Neuronal stem cell (in vitro differentiated cells): Measurements from ENCODE around the gene RAN.
A peak's percentile ranks its signal among the peaks of the same experiment; 100 is the strongest.

Experiments used
- DNase-seq: peaks from one replicate; pipeline ENCODE4 v3.0.0-alpha.2; 2013; ENCODE audit warnings: low spot score
- H2AFZ ChIP-seq: one replicate; pipeline ENCODE4 v1.6.1; 2013; ENCODE audit warnings: mild to moderate bottlenecking, low read length, inconsistent platforms
- H2AK5ac ChIP-seq: 2 replicates; pipeline ENCODE4 v1.6.1; 2013; ENCODE audit warnings: low read depth, mild to moderate bottlenecking, inconsistent platforms, low read length, moderate library complexity, mixed read lengths
- H2BK120ac ChIP-seq: 2 replicates; pipeline ENCODE4 v1.6.1; 2013; ENCODE audit warnings: low read depth, mild to moderate bottlenecking, inconsistent platforms, low read length, moderate library complexity, mixed read lengths
- H2BK12ac ChIP-seq: one replicate; pipeline ENCODE4 v1.6.1; 2013; ENCODE audit warnings: low read length, inconsistent platforms
- H2BK15ac ChIP-seq: 2 replicates; pipeline ENCODE4 v1.6.1; 2013; ENCODE audit warnings: mild to moderate bottlenecking, low read length, inconsistent platforms, mixed read lengths
- H2BK5ac ChIP-seq: one replicate; pipeline ENCODE4 v1.6.1; 2013; ENCODE audit warnings: inconsistent platforms, mild to moderate bottlenecking, low read length, moderate library complexity
- H3K14ac ChIP-seq: one replicate; pipeline ENCODE4 v1.6.1; 2013; ENCODE audit warnings: low read length, inconsistent platforms
- H3K18ac ChIP-seq: 2 replicates; pipeline ENCODE4 v1.6.1; 2013; ENCODE audit warnings: low read length, inconsistent platforms
- H3K23ac ChIP-seq: 2 replicates; pipeline ENCODE4 v1.6.1; 2013; ENCODE audit warnings: low read depth, mild to moderate bottlenecking, mixed read lengths, low read length, inconsistent platforms; ENCODE audit not compliant: poor library complexity
- H3K27ac ChIP-seq: replicated peaks from 3 replicates; pipeline ENCODE4 v1.5.1; 2013; ENCODE audit warnings: low read length, inconsistent platforms
- H3K27me3 ChIP-seq, 3 experiments: 2 replicates each; pipeline ENCODE4 v1.6.1; 2013; ENCODE audit warnings: low read length in 3 of 3, mild to moderate bottlenecking in 2 of 3, inconsistent platforms in 1 of 3, low read depth in 1 of 3, mixed read lengths in 1 of 3, moderate library complexity in 1 of 3; ENCODE audit not compliant: control insufficient read depth in 3 of 3, insufficient read depth in 3 of 3
- H3K36me3 ChIP-seq, 2 donors: replicated peaks in 1 of 2; 2 replicates each; pipeline ENCODE4 v1.6.1; 2013; ENCODE audit warnings: low read length in 2 of 2; ENCODE audit not compliant: control insufficient read depth in 2 of 2, insufficient read depth in 2 of 2
- H3K4ac ChIP-seq: 2 replicates; pipeline ENCODE4 v1.6.1; 2013; ENCODE audit warnings: inconsistent platforms, mild to moderate bottlenecking, low read length, moderate library complexity
- H3K4me1 ChIP-seq, 2 donors: 1 replicate in 1 of 2; 2 replicates in 1 of 2; pipeline ENCODE4 v1.6.1; 2013; ENCODE audit warnings: low read length in 2 of 2, low read depth in 1 of 2; ENCODE audit not compliant: control insufficient read depth in 2 of 2, insufficient read depth in 1 of 2
- H3K4me2 ChIP-seq: one replicate; pipeline ENCODE4 v1.6.1; 2013; ENCODE audit warnings: mild to moderate bottlenecking, low read length, inconsistent platforms; ENCODE audit not compliant: insufficient read depth, poor library complexity, severe bottlenecking
- H3K4me3 ChIP-seq, 2 donors: 2 replicates each; pipeline ENCODE4 v1.5.1; 2013; ENCODE audit warnings: low read length in 2 of 2, mild to moderate bottlenecking in 2 of 2, inconsistent platforms in 1 of 2, moderate library complexity in 1 of 2
- H3K79me1 ChIP-seq: one replicate; pipeline ENCODE4 v1.6.1; 2013; ENCODE audit warnings: low read depth, mild to moderate bottlenecking, inconsistent platforms, low read length, moderate library complexity
- H3K9ac ChIP-seq: one replicate; pipeline ENCODE4 v1.6.1; 2013; ENCODE audit warnings: mild to moderate bottlenecking, low read depth, low read length, inconsistent platforms; ENCODE audit not compliant: poor library complexity
- H3K9me3 ChIP-seq, 2 donors: replicated peaks in 1 of 2; 2 replicates each; pipeline versions ENCODE3 to v1.6.1; 2013; ENCODE audit warnings: low read length in 2 of 2, mild to moderate bottlenecking in 2 of 2, inconsistent platforms in 1 of 2, low read depth in 1 of 2, mixed read lengths in 1 of 2, moderate library complexity in 1 of 2; ENCODE audit not compliant: control insufficient read depth in 2 of 2, insufficient read depth in 1 of 2
- H4K8ac ChIP-seq: one replicate; pipeline ENCODE4 v1.6.1; 2013; ENCODE audit warnings: low read depth, mild to moderate bottlenecking, inconsistent platforms, low read length, moderate library complexity
- H4K91ac ChIP-seq: one replicate; pipeline ENCODE4 v1.6.1; 2013; ENCODE audit warnings: low read length, low read depth, mild to moderate bottlenecking, inconsistent platforms; ENCODE audit not compliant: poor library complexity
- WGBS, 2 donors: extraction: QIAGEN DNeasy Blood & Tissue Kit; methylation state at CpG; one replicate each; pipeline ENCODE4 v1.1.7; 2013; ENCODE audit warnings: missing lambda C conversion rate in 2 of 2, mixed read lengths in 1 of 2; ENCODE audit not compliant: insufficient read length in 2 of 2, insufficient replicate concordance in 1 of 2; ENCODE audit errors: extremely low coverage in 2 of 2; 5-methylcytosine and 5-hydroxymethylcytosine counted together

Gene RAN

GRCh38 chr12:130873106-130873795 lies 1.4 kb downstream of the RAN start:
- WGBS, 2 donors, result no CpG with 5 or more reads among the region's 4 CpGs
- Histone ChIP-seq H3K27ac (no peak overlapping the region), H3K4me1 (peaks cover 3 to 14% of the 10 kb centered on the region in 2 donors), H4K8ac (no peak overlapping the region), H3K9me3 (no peaks in the 10 kb centered on the region), H3K18ac (no peak overlapping the region), H3K27me3 (no peaks in the 10 kb centered on the region), H3K23ac (no peak overlapping the region), H3K36me3 (peaks cover 29 to 56% of the 10 kb centered on the region in 2 donors), H3K79me1 (peaks cover 2% of the 10 kb centered on the region), H2BK120ac (no peak overlapping the region), H2BK5ac (no peak overlapping the region), H2AFZ (no peak overlapping the region), H3K4ac (no peak overlapping the region), H3K9ac (no peak overlapping the region), H2AK5ac (no peak overlapping the region), H2BK15ac (no peak overlapping the region), H3K14ac (no peak overlapping the region), H2BK12ac (no peak overlapping the region), H3K4me2 (peak overlapping the region; percentile 68), H4K91ac (no peak overlapping the region), H3K4me3 (peak overlapping the region; percentile 70 to 99)
- no peak for DNase-seq

- Histone ChIP-seq H3K4ac (no peak overlapping the region), H3K4me3 (no peak overlapping the region), H2BK12ac (no peak overlapping the region), H2AK5ac (no peak overlapping the region), H3K4me2 (no peak overlapping the region), H3K18ac (no peak overlapping the region), H3K9me3 (no peaks in the 10 kb centered on the region), H3K14ac (no peak overlapping the region), H3K27me3 (no peaks in the 10 kb centered on the region), H3K27ac (no peak overlapping the region), H4K8ac (no peak overlapping the region), H3K23ac (no peak overlapping the region), H2BK5ac (no peak overlapping the region), H2AFZ (no peak overlapping the region), H3K79me1 (peaks cover 2% of the 10 kb centered on the region), H3K9ac (no peak overlapping the region), H2BK120ac (no peak overlapping the region), H4K91ac (no peak overlapping the region), H2BK15ac (no peak overlapping the region), H3K36me3 (peaks cover 29 to 56% of the 10 kb centered on the region in 2 donors), H3K4me1 (peaks cover 3 to 14% of the 10 kb centered on the region in 2 donors)
- WGBS, 2 donors, result no CpG with 5 or more reads among the region's 4 CpGs
- no peak for DNase-seq
Observed at GRCh38 chr12:130873825-130874224, 2.0 kb downstream of the RAN start.

- Histone ChIP-seq H3K4me2 (no peak overlapping the region), H3K4me3 (no peak overlapping the region), H3K79me1 (peaks cover 2% of the 10 kb centered on the region), H4K91ac (no peak overlapping the region), H3K9me3 (no peaks in the 10 kb centered on the region), H4K8ac (no peak overlapping the region), H3K4me1 (peaks cover 3 to 14% of the 10 kb centered on the region in 2 donors), H2BK5ac (no peak overlapping the region), H2AK5ac (no peak overlapping the region), H3K27ac (no peak overlapping the region), H3K14ac (no peak overlapping the region), H3K18ac (no peak overlapping the region), H2BK12ac (no peak overlapping the region), H2BK15ac (no peak overlapping the region), H3K23ac (no peak overlapping the region), H3K27me3 (no peaks in the 10 kb centered on the region), H3K4ac (no peak overlapping the region), H2AFZ (no peak overlapping the region), H3K9ac (no peak overlapping the region), H2BK120ac (no peak overlapping the region), H3K36me3 (peaks cover 29 to 56% of the 10 kb centered on the region in 2 donors)
- no CpG with 5 or more reads among the region's 10 CpGs for whole genome bisulfite sequencing, 2 donors
- no peak for DNase-seq
Observed at GRCh38 chr12:130874696-130875095, 2.8 kb downstream of the RAN start.

- no peak overlapping the region for H2AFZ ChIP-seq
- no peak overlapping the region for H3K4ac ChIP-seq
- peaks cover 29 to 56% of the 10 kb centered on the region in 2 donors for H3K36me3 ChIP-seq
- no peak overlapping the region for H3K9ac ChIP-seq
- peak overlapping the region; percentile 2 for H3K4me2 ChIP-seq
- no peak overlapping the region for H4K91ac ChIP-seq
- H3K23ac ChIP-seq, result no peak overlapping the region
- H3K27me3 ChIP-seq, result no peaks in the 10 kb centered on the region
- H3K4me1 ChIP-seq, result peaks cover 3 to 14% of the 10 kb centered on the region in 2 donors
- H3K9me3 ChIP-seq, result no peaks in the 10 kb centered on the region
- no peak overlapping the region for H3K4me3 ChIP-seq
- WGBS, 2 donors, result no CpG with 5 or more reads among the region's 5 CpGs
- no peak overlapping the region for H4K8ac ChIP-seq
- no peak overlapping the region for H2BK15ac ChIP-seq
- DNase-seq, result no peak
- H3K14ac ChIP-seq, result no peak overlapping the region
- H2AK5ac ChIP-seq, result no peak overlapping the region
- no peak overlapping the region for H3K18ac ChIP-seq
- no peak overlapping the region for H2BK5ac ChIP-seq
- no peak overlapping the region for H3K27ac ChIP-seq
- no peak overlapping the region for H2BK12ac ChIP-seq
- H2BK120ac ChIP-seq, result no peak overlapping the region
- peaks cover 2% of the 10 kb centered on the region for H3K79me1 ChIP-seq
Observed at GRCh38 chr12:130875193-130875592, 3.3 kb downstream of the RAN start.
